B cell (primary cell): ENCODE results near the gene RUSF1. TPM values are rescaled to one million over a fixed set of nuclear protein-coding genes. Genes with fewer than 3 reads are reported as not detected.

Experiments used
- ATAC-seq: fragments of 200-7000 bp; cut with Tn5 transposase; one replicate; pipeline ENCODE4 v1.10.0; 2021; ENCODE audit warnings: low read depth, mild to moderate bottlenecking, moderate number of reproducible peaks, moderate library complexity
- CTCF ChIA-PET: fragments of 350-600 bp; sonication (Branson Sonifier 250); formaldehyde crosslinking; loops from one replicate; lab custom pipeline; 2021; ENCODE audit warnings: antibody characterized with exemption, inconsistent platforms; lab: Charles Lee
- POLR2A ChIA-PET: fragments of 350-600 bp; sonication (Branson Sonifier 250); formaldehyde crosslinking; loops from one replicate; lab custom pipeline; 2021; ENCODE audit warnings: antibody characterized with exemption; lab: Charles Lee
- DNase-seq: peaks from one replicate; pipeline ENCODE4 v3.0.0; 2013
- H2AFZ ChIP-seq: 2 replicates; pipeline ENCODE4 v1.6.1; 2012; ENCODE audit warnings: mild to moderate bottlenecking, low read depth, low read length; ENCODE audit not compliant: insufficient read depth, poor library complexity, severe bottlenecking
- H3K27ac ChIP-seq, 2 donors: 1 replicate in 1 of 2; 2 replicates in 1 of 2; pipeline ENCODE4 v1.5.1; 2012 to 2013; ENCODE audit warnings: low read length in 2 of 2, mild to moderate bottlenecking in 2 of 2, moderate library complexity in 1 of 2
- H3K27me3 ChIP-seq, 4 experiments: fragments of 200-600 bp in 1 of 4; sonication (generic) in 1 of 4; replicated peaks in 1 of 4; 1 replicate in 2 of 4; 2 replicates in 2 of 4; pipeline versions ENCODE4 v1.6.1 to v1.7.0; 2013 to 2016; ENCODE audit warnings: low read length in 3 of 4, mild to moderate bottlenecking in 2 of 4, mixed read lengths in 1 of 4, moderate library complexity in 1 of 4; ENCODE audit not compliant: insufficient read depth in 4 of 4, control insufficient read depth in 3 of 4; ENCODE audit errors: control extremely low read depth in 1 of 4
- H3K36me3 ChIP-seq, 2 experiments: replicated peaks in 1 of 2; 1 replicate in 1 of 2; 2 replicates in 1 of 2; pipeline versions ENCODE4 v1.6.1 to v1.7.1; 2013; ENCODE audit warnings: low read length in 1 of 2; ENCODE audit not compliant: insufficient read depth in 2 of 2, control insufficient read depth in 1 of 2; ENCODE audit errors: control extremely low read depth in 1 of 2, extremely low read depth in 1 of 2
- H3K4me1 ChIP-seq, 2 donors: fragments of 200-600 bp in 1 of 2; sonication (generic) in 1 of 2; 1 replicate in 1 of 2; 2 replicates in 1 of 2; pipeline versions ENCODE4 v1.5.1 to v1.6.1; 2013 to 2017; ENCODE audit warnings: low read length in 2 of 2; ENCODE audit not compliant: control insufficient read depth in 2 of 2, insufficient read depth in 2 of 2
- H3K4me2 ChIP-seq: replicated peaks from 2 replicates; pipeline ENCODE3; 2012; ENCODE audit warnings: mild to moderate bottlenecking, low read depth, low read length; ENCODE audit not compliant: poor library complexity, severe bottlenecking
- H3K4me3 ChIP-seq, 5 experiments: fragments of 200-600 bp in 1 of 5; sonication (generic) in 1 of 5; 1 replicate in 3 of 5; 2 replicates in 2 of 5; pipeline versions ENCODE4 v1.5.1 to v1.7.0; 2011 to 2016; ENCODE audit warnings: low read length in 4 of 5, mild to moderate bottlenecking in 4 of 5, low read depth in 2 of 5, control low read depth in 1 of 5, moderate library complexity in 1 of 5; ENCODE audit not compliant: insufficient read depth in 1 of 5; ENCODE audit errors: control extremely low read depth in 1 of 5, extremely low read depth in 1 of 5
- H3K79me2 ChIP-seq: fragments of 200-600 bp; sonication (generic); one replicate; pipeline ENCODE4 v1.6.0; 2016; ENCODE audit warnings: low read length; ENCODE audit not compliant: control insufficient read depth, insufficient read depth
- H3K9ac ChIP-seq: fragments of 200-600 bp; sonication (generic); 2 replicates; pipeline ENCODE4 v1.6.1; 2017; ENCODE audit warnings: mild to moderate bottlenecking, low read length, moderate library complexity
- H3K9me3 ChIP-seq, 3 donors: one replicate each; pipeline versions ENCODE4 v1.6.1 to v1.7.1; 2013; ENCODE audit warnings: low read length in 2 of 3; ENCODE audit not compliant: control insufficient read depth in 2 of 3, insufficient read depth in 1 of 3; ENCODE audit errors: control extremely low read depth in 1 of 3
- H4K20me1 ChIP-seq: 2 replicates; pipeline ENCODE4 v1.6.0; 2012; ENCODE audit warnings: mild to moderate bottlenecking, low read length; ENCODE audit not compliant: insufficient read depth, control insufficient read depth, poor library complexity, severe bottlenecking
- H3K27ac Mint-ChIP-seq: one replicate; pipeline ENCODE4 v1.8.0; 2021; ENCODE audit warnings: mixed read lengths
- H3K27me3 Mint-ChIP-seq: one replicate; pipeline ENCODE4 v1.8.0; 2021; ENCODE audit warnings: mixed read lengths
- H3K4me1 Mint-ChIP-seq: one replicate; pipeline ENCODE4 v1.8.0; 2021; ENCODE audit warnings: mixed read lengths
- H3K4me3 Mint-ChIP-seq: one replicate; pipeline ENCODE4 v1.8.0; 2021; ENCODE audit warnings: mixed read lengths
- H3K9me3 Mint-ChIP-seq: one replicate; pipeline ENCODE4 v1.8.0; 2022; ENCODE audit warnings: mixed read lengths; ENCODE audit not compliant: insufficient read depth
- EZH2 ChIP-seq: IDR thresholded peaks from 2 replicates; pipeline ENCODE4 v1.6.1; 2012; ENCODE audit warnings: borderline replicate concordance, low read depth, mild to moderate bottlenecking, moderate library complexity, low read length; ENCODE audit not compliant: insufficient read depth, poor library complexity, severe bottlenecking
- WGBS: methylation state at CpG from one replicate; pipeline ENCODE4 v1.1.5; 2013; ENCODE audit warnings: missing lambda C conversion rate; ENCODE audit not compliant: insufficient coverage; 5-methylcytosine and 5-hydroxymethylcytosine counted together
- intact Hi-C: fragments of 100-400 bp; cut with micrococcal nuclease; formaldehyde crosslinking; loops from one replicate; pipeline ENCODE4 v1.10.0; 2022
- polyA plus RNA-seq: library from polyadenylated mRNA; depleted of rRNA; stranded (reverse); fragments of >200 nt; gene quantifications from 2 replicates; pipeline ENCODE4 v1.2.3, GENCODE V29; 2012
- total RNA-seq, 2 donors: library from RNA; stranded (reverse); fragments of 120-200 nt in 1 of 2; gene quantifications; 1 replicate in 1 of 2; 2 replicates in 1 of 2; pipeline versions ENCODE4 v1.2.3 to v1.2.4, GENCODE V29; 2013 to 2022
- TF ChIP-seq, protein P1 (sequence below): fragments of 200-600 bp; IDR thresholded peaks from one replicate; pipeline ENCODE4 v1.8.0; 2022; ENCODE audit warnings: antibody characterized with exemption, mild to moderate bottlenecking

RUSF1 gene
- total and polyA plus RNA-seq, 2 donors (not counting 1 experiment from before 2014, with no cell fraction given): 103 to 132 TPM

DNA sequence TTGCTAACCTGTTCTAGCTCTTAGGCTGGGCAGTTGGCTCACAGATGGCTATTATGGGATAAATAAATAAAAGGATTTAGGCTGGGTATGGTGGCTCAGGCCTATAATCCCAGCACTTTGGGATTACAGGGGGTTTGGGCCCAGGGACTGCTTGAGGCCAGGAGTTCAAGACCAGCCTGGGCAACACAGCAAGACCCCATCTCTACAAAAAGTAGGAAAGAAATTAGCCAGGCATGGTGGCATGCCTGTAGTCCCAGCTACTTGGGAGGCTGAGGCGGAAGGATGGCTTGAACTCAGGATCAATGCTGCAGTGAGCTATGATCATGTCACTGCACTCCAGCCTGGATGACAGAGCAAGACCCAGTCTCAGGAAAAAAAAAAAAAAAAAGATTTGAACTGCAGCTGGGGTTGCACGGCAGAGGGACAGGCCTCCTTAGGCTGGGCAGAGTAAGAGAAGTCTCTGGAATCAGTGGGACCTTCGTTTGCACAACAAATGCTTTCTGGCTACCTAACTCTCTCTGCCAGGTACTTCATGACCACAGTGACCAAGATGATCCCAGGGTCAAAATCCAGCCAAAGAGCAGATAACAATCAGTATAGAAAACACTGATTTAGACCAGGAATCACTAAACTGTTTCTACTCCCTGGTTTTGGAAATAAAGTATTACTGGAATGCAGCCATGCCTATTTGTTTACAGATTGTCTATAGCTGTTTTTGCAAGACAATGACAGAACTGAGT lies 6.8 kb downstream of the RUSF1 start:
- Histone ChIP-seq H3K79me2 (peaks cover 22% of the 10 kb centered on the region), H3K36me3 (peaks cover 0 to 34% of the 10 kb centered on the region in 2 experiments), H3K27ac (no peak overlapping the region), H3K4me2 (no peak overlapping the region), H4K20me1 (peaks cover 9% of the 10 kb centered on the region), H3K9me3 (no peaks in the 10 kb centered on the region), H3K9ac (no peak overlapping the region), H3K4me3 (no peak overlapping the region), H2AFZ (no peak overlapping the region), H3K4me1 (peaks cover 6 to 7% of the 10 kb centered on the region in 2 donors), H3K27me3 (no peaks in the 10 kb centered on the region)
- 100% methylated on average over 3 of the region's 3 CpGs for WGBS
- H3K9me3 Mint-ChIP-seq: no peaks in the 10 kb centered on the region
- H3K4me3 Mint-ChIP-seq: no peak overlapping the region
- no peak for DNase-seq
- H3K27me3 Mint-ChIP-seq: no peaks in the 10 kb centered on the region
- ChIA-PET CTCF (no interaction called here), POLR2A (interaction anchor here (0.6 to 0.7 kb wide), 2 partner anchors 20 to 507 kb away, joined by 3 read pairs; no protein-coding TSS in a partner anchor)
- ATAC-seq: no peak
- H3K4me1 Mint-ChIP-seq: peaks cover 13% of the 10 kb centered on the region
- intact Hi-C loops: no loop called here
- TF ChIP-seq EZH2: no peak
- TF ChIP-seq, protein P1, sequence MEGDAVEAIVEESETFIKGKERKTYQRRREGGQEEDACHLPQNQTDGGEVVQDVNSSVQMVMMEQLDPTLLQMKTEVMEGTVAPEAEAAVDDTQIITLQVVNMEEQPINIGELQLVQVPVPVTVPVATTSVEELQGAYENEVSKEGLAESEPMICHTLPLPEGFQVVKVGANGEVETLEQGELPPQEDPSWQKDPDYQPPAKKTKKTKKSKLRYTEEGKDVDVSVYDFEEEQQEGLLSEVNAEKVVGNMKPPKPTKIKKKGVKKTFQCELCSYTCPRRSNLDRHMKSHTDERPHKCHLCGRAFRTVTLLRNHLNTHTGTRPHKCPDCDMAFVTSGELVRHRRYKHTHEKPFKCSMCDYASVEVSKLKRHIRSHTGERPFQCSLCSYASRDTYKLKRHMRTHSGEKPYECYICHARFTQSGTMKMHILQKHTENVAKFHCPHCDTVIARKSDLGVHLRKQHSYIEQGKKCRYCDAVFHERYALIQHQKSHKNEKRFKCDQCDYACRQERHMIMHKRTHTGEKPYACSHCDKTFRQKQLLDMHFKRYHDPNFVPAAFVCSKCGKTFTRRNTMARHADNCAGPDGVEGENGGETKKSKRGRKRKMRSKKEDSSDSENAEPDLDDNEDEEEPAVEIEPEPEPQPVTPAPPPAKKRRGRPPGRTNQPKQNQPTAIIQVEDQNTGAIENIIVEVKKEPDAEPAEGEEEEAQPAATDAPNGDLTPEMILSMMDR: no peak
- H3K27ac Mint-ChIP-seq: no peak overlapping the region

DNA sequence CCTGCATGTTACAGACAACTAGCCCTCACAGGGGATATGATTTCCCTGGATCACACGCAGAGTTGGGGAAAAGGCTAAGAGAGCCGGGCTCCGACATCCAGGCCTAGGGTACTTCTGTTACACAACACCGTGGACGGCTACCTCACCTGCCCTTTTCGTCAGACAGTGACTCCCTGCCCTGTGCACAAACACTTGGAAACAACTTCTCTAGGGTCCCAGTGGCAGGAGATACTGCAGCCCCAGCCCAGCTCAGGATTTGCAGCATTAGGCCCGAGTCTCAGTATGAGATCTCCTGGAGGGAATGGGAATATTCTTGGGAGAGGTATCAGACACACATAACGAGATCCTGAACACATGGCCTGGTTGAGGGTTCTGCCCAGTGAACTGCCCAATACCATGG lies 8.3 kb downstream of the RUSF1 start:
- no peaks in the 10 kb centered on the region for H3K9me3 ChIP-seq
- no peaks in the 10 kb centered on the region for H3K4me1 Mint-ChIP-seq
- ATAC-seq (no peak), DNase-seq (no peak)
- no peak for TF ChIP-seq EZH2
- H3K9me3 Mint-ChIP-seq: no peaks in the 10 kb centered on the region
- ChIA-PET POLR2A (no interaction called here), CTCF (no interaction called here)
- H3K27ac Mint-ChIP-seq: no peak overlapping the region
- H3K4me3 Mint-ChIP-seq: no peak overlapping the region
- peaks cover 22% of the 10 kb centered on the region for H3K79me2 ChIP-seq
- WGBS: 98% methylated on average over 7 of the region's 8 CpGs
- intact Hi-C loops: no loop called here
- H3K36me3 ChIP-seq: peaks cover 0 to 41% of the 10 kb centered on the region in 2 experiments
- H3K27me3 Mint-ChIP-seq: no peaks in the 10 kb centered on the region
- H3K27ac ChIP-seq: no peak overlapping the region
- H3K4me1 ChIP-seq: no peaks in the 10 kb centered on the region
- H3K9ac ChIP-seq: no peak overlapping the region
- H3K27me3 ChIP-seq: no peaks in the 10 kb centered on the region
- H4K20me1 ChIP-seq: peaks cover 9% of the 10 kb centered on the region
- H3K4me2 ChIP-seq: no peak overlapping the region
- no peak overlapping the region for H3K4me3 ChIP-seq
- no peak overlapping the region for H2AFZ ChIP-seq
